A673 (cell line): ENCODE measurements around the gene C10orf105. TPM values are rescaled to one million over a fixed set of nuclear protein-coding genes. Genes with fewer than 3 reads are reported as not detected.

ENCODE experiments used
- BruUV-seq: library from RNA; stranded (reverse); fragments of 400-500 nt; replicated peaks from 2 replicates; lab custom pipeline; 2021; lab: Mats Ljungman, UMichigan
- CTCF ChIA-PET: fragments of 300-600 bp; sonication (Branson Sonifier 250); formaldehyde crosslinking; loops from one replicate; lab custom pipeline; 2022; ENCODE audit warnings: antibody characterized with exemption; lab: Charles Lee
- POLR2A ChIA-PET: fragments of 300-600 bp; sonication (Branson Sonifier 250); formaldehyde crosslinking; loops from one replicate; lab custom pipeline; 2022; ENCODE audit warnings: antibody characterized with exemption; ENCODE audit not compliant: low non-redundant PET; lab: Charles Lee
- DNase-seq: peaks from one replicate; pipeline ENCODE4 v3.0.0-alpha.2; 2015; ENCODE audit warnings: low spot score
- H3K27ac ChIP-seq: fragments of 200-600 bp; sonication (generic); 2 replicates; pipeline ENCODE4 v1.5.1; 2016; ENCODE audit warnings: mixed run types, low read depth, mild to moderate bottlenecking, mixed read lengths, antibody characterized with exemption, low read length; ENCODE audit not compliant: poor library complexity, severe bottlenecking
- H3K27me3 ChIP-seq: fragments of 200-600 bp; sonication (generic); replicated peaks from 2 replicates; pipeline ENCODE4 v1.6.1; 2017; ENCODE audit warnings: mixed run types, low read depth, mild to moderate bottlenecking, mixed read lengths, antibody characterized with exemption, low read length; ENCODE audit not compliant: insufficient read depth, poor library complexity
- H3K36me3 ChIP-seq: fragments of 200-600 bp; sonication (generic); 2 replicates; pipeline ENCODE4 v1.6.1; 2016; ENCODE audit warnings: mixed run types, mild to moderate bottlenecking, mixed read lengths, antibody characterized with exemption, low read length; ENCODE audit not compliant: insufficient read depth, poor library complexity, severe bottlenecking
- H3K4me1 ChIP-seq: fragments of 200-600 bp; sonication (generic); 2 replicates; pipeline ENCODE4 v1.6.1; 2017; ENCODE audit warnings: mixed run types, mild to moderate bottlenecking, mixed read lengths, antibody characterized with exemption, low read length; ENCODE audit not compliant: insufficient read depth, poor library complexity, severe bottlenecking
- H3K4me3 ChIP-seq: fragments of 200-600 bp; sonication (generic); 2 replicates; pipeline ENCODE4 v1.5.1; 2016; ENCODE audit warnings: low read depth, mixed run types, mild to moderate bottlenecking, mixed read lengths, low read length; ENCODE audit not compliant: poor library complexity, severe bottlenecking
- H3K9me3 ChIP-seq: fragments of 200-600 bp; sonication (generic); 2 replicates; pipeline ENCODE4 v1.6.1; 2016; ENCODE audit warnings: mixed run types, low read depth, mild to moderate bottlenecking, mixed read lengths, antibody characterized with exemption, low read length; ENCODE audit not compliant: poor library complexity, severe bottlenecking
- CTCF ChIP-seq: fragments of 300-800, 200-600 bp; sonication (generic); conservative IDR thresholded peaks from 2 replicates; pipeline ENCODE4 v1.5.1; 2017; ENCODE audit warnings: low read depth, mild to moderate bottlenecking, antibody characterized with exemption, low read length, moderate library complexity, mixed read lengths
- EZH2 ChIP-seq: fragments of 200-600 bp; sonication (generic); IDR thresholded peaks from 2 replicates; pipeline ENCODE4 v1.6.1; 2017; ENCODE audit warnings: borderline replicate concordance, low read depth, mild to moderate bottlenecking, mixed read lengths, antibody characterized with exemption, low read length; ENCODE audit not compliant: poor library complexity, severe bottlenecking
- intact Hi-C: fragments of 100-400 bp; cut with micrococcal nuclease; formaldehyde crosslinking; loops from one replicate; pipeline ENCODE4 v1.10.0; 2022; ENCODE audit not compliant: unreplicated experiment
- total RNA-seq: library from RNA; stranded (reverse); gene quantifications from 2 replicates; pipeline ENCODE4 v1.2.3, GENCODE V29; 2021

C10orf105 gene
- total RNA-seq, 1 experiment from 2014 or later = not detected

GRCh38 chr10:71710519-71710918 lies 9.1 kb downstream of the C10orf105 start:
- no peaks in the 10 kb centered on the region for H3K9me3 ChIP-seq
- no peaks in the 10 kb centered on the region for H3K27me3 ChIP-seq
- BruUV-seq = no TSS peak
- peaks cover 8% of the 10 kb centered on the region for H3K4me1 ChIP-seq
- POLR2A ChIA-PET = no interaction called here
- no peak for TF ChIP-seq EZH2
- no peak for TF ChIP-seq CTCF
- intact Hi-C loops = no loop called here
- CTCF ChIA-PET = no interaction called here
- no peak for DNase-seq
- no peak overlapping the region for H3K4me3 ChIP-seq
- H3K36me3 ChIP-seq = no peaks in the 10 kb centered on the region
- no peak overlapping the region for H3K27ac ChIP-seq

DNA sequence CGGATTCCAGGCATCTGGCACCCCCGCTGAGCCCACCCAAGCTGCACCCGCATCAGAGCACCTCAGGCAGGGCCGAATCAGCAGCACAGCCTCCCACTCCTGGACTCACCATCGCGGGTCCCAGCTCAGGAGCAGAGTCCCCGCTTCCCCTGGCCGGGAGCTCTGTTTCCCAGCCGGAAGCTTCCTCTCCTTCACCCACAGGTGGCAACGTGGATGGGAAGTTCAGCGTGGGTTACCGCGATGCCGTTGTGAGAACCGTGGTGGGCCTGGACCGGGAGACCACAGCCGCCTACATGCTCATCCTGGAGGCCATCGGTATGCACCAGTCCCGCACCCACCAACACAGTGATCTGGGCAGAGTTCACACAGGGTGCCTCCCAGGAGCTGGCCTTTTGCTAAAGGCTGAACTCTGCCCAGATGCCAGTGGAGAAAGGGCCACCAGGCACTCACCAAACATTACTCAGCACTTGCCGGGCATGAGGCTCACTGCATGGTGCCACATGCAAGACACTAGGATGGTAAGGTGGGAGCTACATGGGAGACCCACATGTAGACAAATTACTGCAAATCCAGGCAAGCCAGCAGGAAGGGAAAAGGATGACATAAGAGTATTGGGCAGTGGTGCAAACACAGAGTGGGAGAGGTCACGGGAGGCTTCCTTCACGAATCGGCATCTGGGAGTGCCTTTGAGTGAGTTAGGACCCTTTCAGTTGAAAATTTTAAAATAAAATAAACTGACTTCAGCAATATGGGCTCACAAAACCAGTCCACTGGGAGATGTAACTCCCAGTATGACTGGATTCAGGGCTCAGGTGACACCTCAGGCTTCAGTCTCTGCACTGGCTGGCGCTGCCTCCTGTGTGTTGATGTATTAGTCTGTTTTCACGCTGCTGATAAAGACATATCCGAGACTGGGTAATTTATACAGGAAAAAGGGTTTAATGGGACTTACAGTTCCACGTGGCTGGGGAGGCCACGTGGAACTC lies 10.4 kb downstream of the C10orf105 start:
- TF ChIP-seq EZH2 (no peak), CTCF (no peak)
- H3K4me3 ChIP-seq = no peak overlapping the region
- intact Hi-C loops = loop anchor here (2.0 to 5.0 kb wide), 2 partner anchors 327 to 390 kb away; partner anchors contain the start of gene SLC29A3
- peaks cover 8% of the 10 kb centered on the region for H3K4me1 ChIP-seq
- BruUV-seq = no TSS peak
- H3K27me3 ChIP-seq = no peaks in the 10 kb centered on the region
- H3K27ac ChIP-seq = no peak overlapping the region
- DNase-seq = no peak
- H3K36me3 ChIP-seq = no peaks in the 10 kb centered on the region
- ChIA-PET POLR2A (no interaction called here), CTCF (interaction anchor here (0.8 to 1.1 kb wide), 2 partner anchors 187 to 392 kb away, joined by 4 read pairs; no protein-coding TSS in a partner anchor)
- no peaks in the 10 kb centered on the region for H3K9me3 ChIP-seq

DNA sequence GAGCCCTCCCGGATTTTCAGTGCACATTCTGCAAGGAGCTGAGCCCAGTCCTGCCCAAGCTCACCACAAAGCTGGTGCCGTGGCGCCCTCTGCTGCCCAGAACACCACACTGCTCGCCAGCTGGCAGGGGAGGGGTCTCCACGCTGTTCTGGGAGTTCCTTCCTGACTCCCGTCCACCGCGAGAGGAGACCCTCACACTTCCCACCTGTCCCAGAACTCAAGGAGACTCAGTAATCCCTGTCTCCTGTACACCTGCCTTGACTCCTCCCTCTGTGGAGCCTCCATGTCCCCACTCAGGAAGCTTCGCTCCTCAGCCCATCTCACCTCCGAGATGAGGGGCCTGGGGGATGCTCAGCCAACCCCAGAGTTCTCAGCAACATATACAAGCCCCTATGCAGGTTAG lies 11.3 kb downstream of the C10orf105 start:
- intact Hi-C loops = loop anchor here (2.0 to 5.0 kb wide), 2 partner anchors 326 to 390 kb away; partner anchors contain the start of gene SLC29A3
- H3K27me3 ChIP-seq = no peaks in the 10 kb centered on the region
- H3K36me3 ChIP-seq = no peaks in the 10 kb centered on the region
- TF ChIP-seq CTCF (peak; percentile 88), EZH2 (no peak)
- H3K4me3 ChIP-seq = no peak overlapping the region
- ChIA-PET POLR2A (interaction anchor here (0.6 kb wide), 1 partner anchor 50 kb away, joined by 4 read pairs; no protein-coding TSS in a partner anchor), CTCF (interaction anchor here (0.8 to 1.7 kb wide), 5 partner anchors 188 to 391 kb away, joined by 3 to 7 read pairs (median 4); partner anchors contain the start of genes CDH23 and SLC29A3)
- no peaks in the 10 kb centered on the region for H3K9me3 ChIP-seq
- peak; percentile 58 for DNase-seq
- BruUV-seq = no TSS peak
- peaks cover under 1% of the 10 kb centered on the region for H3K4me1 ChIP-seq
- H3K27ac ChIP-seq = no peak overlapping the region
